Sigmoid colon (tissue), 7 donors: ENCODE data around the gene HARS2. TPM values are rescaled to one million over a fixed set of nuclear protein-coding genes. Genes with fewer than 3 reads are reported as not detected.

Experiments used
- DNase-seq: peaks from one replicate; pipeline ENCODE4 v3.0.0-alpha.2; 2019
- H3K27ac ChIP-seq, 4 donors: fragments of 200-600 bp; sonication (generic); one replicate each; pipeline ENCODE4 v1.5.1; 2016 to 2019; ENCODE audit warnings: mild to moderate bottlenecking in 1 of 4
- H3K27me3 ChIP-seq, 3 donors: fragments of 200-600 bp; sonication (generic); one replicate each; pipeline ENCODE4 v1.5.1; 2019; ENCODE audit warnings: mild to moderate bottlenecking in 1 of 3
- H3K36me3 ChIP-seq, 4 donors: fragments of 200-600 bp; sonication (generic); one replicate each; pipeline ENCODE4 v1.5.1; 2016 to 2019
- H3K4me1 ChIP-seq, 4 donors: fragments of 200-600 bp; sonication (generic); one replicate each; pipeline ENCODE4 v1.5.1; 2017 to 2019
- H3K4me3 ChIP-seq, 4 donors: fragments of 200-600 bp; sonication (generic); one replicate each; pipeline ENCODE4 v1.5.1; 2017 to 2019; ENCODE audit warnings: mild to moderate bottlenecking in 2 of 4, moderate library complexity in 1 of 4
- H3K9me3 ChIP-seq, 4 donors: fragments of 200-600 bp in 3 of 4; sonication (generic) in 3 of 4; one replicate each; pipeline versions ENCODE4 v1.5.1 to v1.6.1; 2013 to 2019
- CTCF ChIP-seq, 4 experiments: fragments of 450-650 bp in 3 of 4; fragments of 200-600 bp in 1 of 4; IDR thresholded peaks; one replicate each; pipeline ENCODE4 v1.5.1; 2016 to 2019; ENCODE audit warnings: antibody characterized with exemption in 4 of 4, mild to moderate bottlenecking in 3 of 4, moderate library complexity in 2 of 4
- EP300 ChIP-seq, 4 donors: sonication (generic); formaldehyde crosslinking; IDR thresholded peaks; one replicate each; pipeline ENCODE4 v1.6.1; 2017; ENCODE audit warnings: antibody characterized with exemption in 4 of 4
- POLR2A ChIP-seq, 2 donors: fragments of 450-650 bp; IDR thresholded peaks; one replicate each; pipeline ENCODE4 v1.6.1; 2016; ENCODE audit warnings: antibody characterized with exemption in 2 of 2, mild to moderate bottlenecking in 2 of 2, moderate library complexity in 2 of 2
- POLR2AphosphoS5 ChIP-seq, 4 donors: sonication (generic); formaldehyde crosslinking; IDR thresholded peaks; one replicate each; pipeline ENCODE4 v1.6.1; 2017; ENCODE audit warnings: antibody characterized with exemption in 4 of 4
- WGBS, 2 donors: extraction: QIAGEN DNeasy Blood & Tissue Kit; methylation state at CpG; one replicate each; pipeline ENCODE4 v1.1.7; 2013; 5-methylcytosine and 5-hydroxymethylcytosine counted together
- intact Hi-C: fragments of 100-400 bp; cut with DNase I; formaldehyde crosslinking; loops from one replicate; pipeline ENCODE4 v1.15.1; 2023
- polyA plus RNA-seq, 3 donors: library from polyadenylated mRNA; stranded (reverse); fragments of 200-250 nt; gene quantifications; one replicate each; pipeline ENCODE4 v1.2.3, GENCODE V29; 2013
- total RNA-seq, 4 donors: library from RNA; depleted of rRNA; stranded (reverse); fragments of >200 nt; gene quantifications; one replicate each; pipeline ENCODE4 v1.1.0, GENCODE V29; 2016
- donor health status: healthy with polysubstance abuse.
- donor health status: Bipolar disorder and iron deficiency.
- donor health status: healthy.

The HARS2 gene
- total and polyA plus RNA-seq, 7 donors = 18.2 to 34.7 (median 19.4) TPM

GRCh38 chr5:140725799-140726471 is 34.7 kb downstream of the HARS2 start:
- peaks cover 0 to 13% (median 0%) of the 10 kb centered on the region in 3 donors for H3K27me3 ChIP-seq
- TF ChIP-seq POLR2A (IDR thresholded peaks at IDR 0.05) (no peak), CTCF (IDR thresholded peaks at IDR 0.05) (no peak), EP300 (IDR thresholded peaks at IDR 0.05) (no peak), POLR2AphosphoS5 (IDR thresholded peaks at IDR 0.05) (no peak)
- H3K9me3 ChIP-seq = no peaks in the 10 kb centered on the region
- no peak overlapping the region for H3K27ac ChIP-seq
- 10 to 16% methylated on average over 23 of the region's 23 CpGs for WGBS, 2 donors
- no peak overlapping the region for H3K4me3 ChIP-seq
- no peaks in the 10 kb centered on the region for H3K4me1 ChIP-seq
- intact Hi-C loops = no loop called here
- DNase-seq = peak; percentile 67
- H3K36me3 ChIP-seq = no peaks in the 10 kb centered on the region

GRCh38 chr5:140733098-140733497 is 41.8 kb downstream of the HARS2 start:
- H3K9me3 ChIP-seq = no peaks in the 10 kb centered on the region
- 70 to 72% methylated on average over 4 of the region's 4 CpGs for WGBS, 2 donors
- peaks cover 0 to 15% (median 0%) of the 10 kb centered on the region in 3 donors for H3K27me3 ChIP-seq
- H3K36me3 ChIP-seq = no peaks in the 10 kb centered on the region
- intact Hi-C loops = no loop called here
- no peak for DNase-seq
- TF ChIP-seq POLR2AphosphoS5 (IDR thresholded peaks at IDR 0.05) (no peak), EP300 (IDR thresholded peaks at IDR 0.05) (no peak), POLR2A (IDR thresholded peaks at IDR 0.05) (no peak), CTCF (IDR thresholded peaks at IDR 0.05) (no peak)
- H3K4me1 ChIP-seq = no peaks in the 10 kb centered on the region
- no peak overlapping the region for H3K4me3 ChIP-seq
- H3K27ac ChIP-seq = no peak overlapping the region

DNA sequence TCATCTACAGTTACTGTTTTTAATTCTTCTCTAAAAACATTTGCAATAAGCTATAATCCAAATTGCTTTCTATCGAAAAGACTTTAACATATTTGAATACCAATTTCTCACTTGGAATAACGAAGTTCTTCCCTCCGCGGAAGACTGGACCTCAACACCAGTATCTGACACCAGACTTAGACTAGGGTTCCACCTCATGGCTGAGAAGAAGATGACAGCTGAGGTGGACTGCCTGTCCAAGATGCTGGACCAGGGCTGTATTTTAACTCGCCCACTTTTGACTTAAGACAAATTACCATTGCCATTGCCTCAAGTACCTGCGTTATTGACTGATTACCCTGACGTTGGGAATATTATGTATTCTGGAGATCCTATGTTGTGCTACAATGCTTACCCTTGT is 43.1 kb downstream of the HARS2 start:
- no peak for DNase-seq
- WGBS, 2 donors = 60 to 61% methylated on average over 7 of the region's 7 CpGs
- TF ChIP-seq POLR2A (IDR thresholded peaks at IDR 0.05) (no peak), CTCF (IDR thresholded peaks at IDR 0.05) (peak in 1 of 4 experiments; percentile 28), POLR2AphosphoS5 (IDR thresholded peaks at IDR 0.05) (no peak), EP300 (IDR thresholded peaks at IDR 0.05) (no peak)
- no peak overlapping the region for H3K27ac ChIP-seq
- H3K4me3 ChIP-seq = no peak overlapping the region
- intact Hi-C loops = no loop called here
- H3K4me1 ChIP-seq = no peaks in the 10 kb centered on the region
- H3K27me3 ChIP-seq = peaks cover 0 to 7% (median 0%) of the 10 kb centered on the region in 3 donors
- H3K9me3 ChIP-seq = no peaks in the 10 kb centered on the region
- no peaks in the 10 kb centered on the region for H3K36me3 ChIP-seq

GRCh38 chr5:140737486-140737885 is 46.2 kb downstream of the HARS2 start:
- Histone ChIP-seq H3K27ac (no peak overlapping the region), H3K9me3 (no peaks in the 10 kb centered on the region), H3K36me3 (no peaks in the 10 kb centered on the region), H3K4me3 (no peak overlapping the region), H3K4me1 (no peaks in the 10 kb centered on the region), H3K27me3 (peaks cover 0 to 7% (median 0%) of the 10 kb centered on the region in 3 donors)
- WGBS, 2 donors = 74 to 83% methylated on average over 1 of the region's 1 CpG
- TF ChIP-seq CTCF (IDR thresholded peaks at IDR 0.05) (no peak), POLR2AphosphoS5 (IDR thresholded peaks at IDR 0.05) (no peak), EP300 (IDR thresholded peaks at IDR 0.05) (no peak), POLR2A (IDR thresholded peaks at IDR 0.05) (no peak)
- intact Hi-C loops = no loop called here
- DNase-seq = no peak

GRCh38 chr5:140741967-140742366 is 50.7 kb downstream of the HARS2 start:
- Histone ChIP-seq H3K4me1 (no peaks in the 10 kb centered on the region), H3K9me3 (peaks cover 0 to 3% (median 1%) of the 10 kb centered on the region in 4 donors), H3K4me3 (no peak overlapping the region), H3K27ac (no peak overlapping the region), H3K27me3 (peaks cover 0 to 7% (median 0%) of the 10 kb centered on the region in 3 donors), H3K36me3 (no peaks in the 10 kb centered on the region)
- DNase-seq = no peak
- TF ChIP-seq CTCF (IDR thresholded peaks at IDR 0.05) = no peak
- no peak for TF ChIP-seq POLR2AphosphoS5 (IDR thresholded peaks at IDR 0.05)
- TF ChIP-seq POLR2A (IDR thresholded peaks at IDR 0.05) = no peak
- TF ChIP-seq EP300 (IDR thresholded peaks at IDR 0.05) = no peak
- WGBS, 2 donors = 70 to 75% methylated on average over 1 of the region's 1 CpG
- intact Hi-C loops = no loop called here
